Limb (tissue), 2 donors: ENCODE measurements around the gene CADM2.
A peak's percentile ranks its signal among the peaks of the same experiment; 100 is the strongest.
"Not testable (repeated sequence)": the region's sequence is repeated elsewhere in the genome, so short reads cannot be mapped to it uniquely, and the experiment has no call there.

Source experiments
- DNase-seq, 2 donors: peaks; one replicate each; pipeline ENCODE4 v3.0.0-alpha.2; 2016; ENCODE audit errors: extremely low spot score in 2 of 2

The CADM2 gene

GRCh38 chr3:85922374-85922773 is 963.6 kb downstream of the CADM2 start:
- DNase-seq: no peak

- DNase-seq: no peak
Observed at GRCh38 chr3:85930718-85931117, 971.9 kb downstream of the CADM2 start.

DNA sequence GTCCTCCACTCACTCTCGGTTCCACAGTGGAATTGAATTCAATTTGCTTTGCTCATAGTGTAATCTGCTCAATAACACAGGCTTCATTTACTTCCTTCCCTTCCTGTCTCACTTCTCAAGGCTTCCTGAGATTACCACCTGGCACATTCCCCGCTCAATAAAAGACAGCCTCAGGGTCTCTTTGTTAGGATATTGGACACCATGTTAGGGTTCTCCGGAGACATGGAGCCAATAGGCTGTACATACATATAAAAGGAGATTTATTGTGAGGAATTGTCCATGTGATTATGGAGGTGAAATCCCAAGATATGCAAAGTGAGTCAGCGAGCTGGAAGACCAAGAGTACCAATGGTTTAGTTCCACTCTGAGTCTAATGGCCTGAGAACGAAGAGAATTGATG is 974.5 kb downstream of the CADM2 start:
- no peak for DNase-seq

DNA sequence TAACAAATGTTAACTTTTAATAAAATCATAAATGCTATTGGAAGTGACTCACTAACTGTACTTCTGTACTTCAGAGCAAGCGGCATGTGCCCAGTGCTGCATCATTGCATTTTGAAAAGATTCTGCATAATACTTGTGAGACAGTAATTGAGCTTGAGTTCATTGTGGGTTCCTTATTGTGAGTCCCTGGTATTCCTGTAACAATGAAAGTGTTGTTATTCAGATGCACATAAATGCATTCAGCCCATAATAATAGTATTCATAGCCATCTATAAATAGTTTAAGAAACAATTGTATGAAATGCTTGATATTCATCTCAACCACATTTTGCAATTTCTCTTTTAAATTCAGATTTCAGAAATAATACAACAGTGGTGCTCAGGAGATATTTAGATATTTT is 976.4 kb downstream of the CADM2 start:
- no peak for DNase-seq

GRCh38 chr3:85939074-85939482 is 980.3 kb downstream of the CADM2 start:
- peak; percentile 24 to 49 for DNase-seq

GRCh38 chr3:85950435-85950834 is 991.6 kb downstream of the CADM2 start:
- DNase-seq: no peak

DNA sequence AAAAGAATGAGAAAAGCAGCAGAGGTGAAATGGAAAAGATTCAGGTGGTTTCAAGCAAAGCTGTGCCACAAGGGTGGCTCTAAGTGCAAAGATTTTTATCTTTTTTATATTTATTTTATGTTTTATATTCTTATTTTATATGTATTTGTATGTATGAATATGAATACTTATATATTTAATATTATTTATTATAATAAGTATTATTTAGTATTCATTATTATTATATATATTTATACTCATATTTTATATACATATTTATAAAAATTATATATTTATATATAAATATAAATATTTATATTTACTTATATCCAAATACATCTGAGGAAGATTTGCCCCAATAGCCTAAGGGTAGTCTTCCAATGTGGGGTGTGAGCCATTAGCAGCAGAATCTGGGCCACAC is 1002.0 kb downstream of the CADM2 start:
- DNase-seq: no peak

GRCh38 chr3:85977615-85978338 is 1019.0 kb downstream of the CADM2 start:
- DNase-seq: no peak

DNA sequence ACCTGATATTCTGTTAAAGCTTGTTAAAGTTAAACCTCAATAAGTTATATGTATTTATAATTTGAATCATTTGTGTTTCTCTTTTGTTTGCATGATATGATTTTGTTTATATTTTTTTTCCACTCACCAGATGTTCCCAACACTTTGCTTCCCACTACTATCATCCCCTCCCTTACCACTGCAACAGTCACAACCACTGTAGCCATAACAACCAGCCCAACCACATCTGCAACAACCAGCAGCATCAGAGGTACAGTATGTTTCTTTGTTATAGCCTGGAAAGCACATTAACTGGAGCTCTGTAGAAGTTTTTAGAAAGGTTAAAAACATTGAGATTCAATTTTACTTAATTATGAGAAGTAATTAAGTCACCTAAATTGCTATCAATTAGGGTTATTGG is 1020.2 kb downstream of the CADM2 start:
- DNase-seq: no peak

DNA sequence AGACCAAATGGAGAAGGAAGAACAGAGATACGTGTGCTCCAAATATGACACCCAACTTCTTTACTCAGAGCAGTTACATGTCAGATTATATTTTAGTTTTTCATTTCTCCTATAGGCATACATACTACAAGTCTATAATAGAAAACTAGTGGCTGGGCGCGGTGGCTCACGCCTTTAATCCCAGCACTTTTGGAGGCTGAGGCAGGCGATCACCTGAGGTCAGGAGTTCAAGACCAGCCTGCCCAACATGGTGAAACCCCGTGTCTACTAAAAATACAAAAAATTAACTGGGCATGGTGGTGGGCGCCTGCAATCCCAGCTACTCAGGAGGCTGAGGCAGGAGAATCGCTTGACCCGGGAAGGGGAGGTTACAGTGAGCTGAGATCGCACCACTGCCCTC is 1030.8 kb downstream of the CADM2 start:
- not testable (repeated sequence) for DNase-seq

- no peak for DNase-seq
Observed at GRCh38 chr3:86029590-86029989, 1070.8 kb downstream of the CADM2 start.

- DNase-seq: no peak
Observed at GRCh38 chr3:86037916-86038315, 1079.1 kb downstream of the CADM2 start.

- DNase-seq: no peak
Observed at GRCh38 chr3:86046436-86047136, 1087.8 kb downstream of the CADM2 start.

DNA sequence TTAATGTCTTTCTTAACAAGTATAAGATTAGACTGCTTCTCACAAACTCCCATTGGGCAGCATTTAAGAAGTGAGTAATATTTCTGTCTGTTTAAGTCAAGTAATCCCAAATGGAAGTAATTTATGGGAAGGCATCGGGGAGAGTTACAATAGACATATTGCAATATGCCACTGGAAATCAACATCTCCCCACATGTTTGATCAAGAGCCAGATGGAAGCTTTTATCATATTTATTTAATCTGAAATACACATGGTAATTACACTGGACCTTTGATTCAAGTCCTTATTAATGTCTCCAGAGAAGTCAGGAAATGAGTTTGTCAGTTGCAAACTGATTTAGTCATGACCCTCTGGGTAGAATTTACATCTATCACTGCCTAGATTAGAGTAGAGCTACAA is 1088.4 kb downstream of the CADM2 start:
- no peak for DNase-seq

- no peak for DNase-seq
Observed at GRCh38 chr3:86051058-86051457, 1092.3 kb downstream of the CADM2 start.

GRCh38 chr3:86056032-86056431 is 1097.2 kb downstream of the CADM2 start:
- no peak for DNase-seq

DNA sequence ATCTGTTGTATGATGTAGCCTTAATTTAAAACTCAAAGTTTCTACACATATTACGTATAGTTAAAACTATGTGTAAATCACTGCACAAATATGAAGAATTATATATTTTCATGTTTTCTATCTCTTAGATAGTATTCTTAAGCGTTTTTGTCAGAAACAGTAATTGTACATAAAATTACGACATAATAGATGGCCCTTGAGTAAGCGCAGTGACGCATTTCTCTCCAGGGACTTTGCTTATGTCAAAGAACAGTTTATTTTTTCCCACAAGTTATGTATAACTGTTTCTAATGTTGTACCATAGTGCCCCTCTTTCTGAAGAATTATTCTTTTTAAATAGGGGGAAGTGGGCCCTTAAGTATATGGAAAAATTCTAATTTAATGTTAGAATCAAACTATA is 1098.2 kb downstream of the CADM2 start:
- no peak for DNase-seq

GRCh38 chr3:86073799-86074198 is 1115.0 kb downstream of the CADM2 start:
- DNase-seq: no peak

DNA sequence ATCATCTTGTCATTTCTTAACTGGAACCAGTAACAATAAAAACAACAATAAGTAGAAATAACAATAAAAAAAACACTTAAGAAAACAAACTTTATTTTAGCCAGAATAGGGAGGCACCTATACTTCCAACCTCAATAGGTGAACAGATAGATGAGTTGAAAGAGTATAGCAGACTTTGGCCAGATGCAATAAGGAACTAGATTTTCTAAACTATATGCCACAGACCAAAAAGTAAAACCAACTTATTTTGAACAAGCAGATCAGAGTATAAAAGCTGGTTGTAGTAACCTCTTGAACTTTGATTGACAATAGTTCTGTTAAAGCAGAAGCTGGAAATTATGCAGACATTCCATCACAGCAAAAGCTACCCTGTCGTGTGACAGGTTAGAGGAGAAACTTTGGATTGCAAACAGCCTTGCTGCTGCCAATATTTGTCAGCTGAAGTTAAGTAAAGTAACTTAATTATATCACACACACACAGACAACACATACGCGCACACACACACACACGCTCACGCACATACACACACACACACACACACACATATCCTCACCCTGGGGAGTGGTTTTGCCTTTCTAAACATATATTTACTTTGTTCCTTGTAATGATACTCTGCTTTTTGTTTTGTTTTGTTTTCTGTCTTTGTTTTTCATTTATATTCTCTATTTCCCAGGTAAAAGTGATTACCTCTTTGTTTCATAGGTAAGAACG is 1128.5 kb downstream of the CADM2 start:
- no peak for DNase-seq

GRCh38 chr3:86104154-86104553 is 1145.4 kb downstream of the CADM2 start:
- DNase-seq: no peak

DNA sequence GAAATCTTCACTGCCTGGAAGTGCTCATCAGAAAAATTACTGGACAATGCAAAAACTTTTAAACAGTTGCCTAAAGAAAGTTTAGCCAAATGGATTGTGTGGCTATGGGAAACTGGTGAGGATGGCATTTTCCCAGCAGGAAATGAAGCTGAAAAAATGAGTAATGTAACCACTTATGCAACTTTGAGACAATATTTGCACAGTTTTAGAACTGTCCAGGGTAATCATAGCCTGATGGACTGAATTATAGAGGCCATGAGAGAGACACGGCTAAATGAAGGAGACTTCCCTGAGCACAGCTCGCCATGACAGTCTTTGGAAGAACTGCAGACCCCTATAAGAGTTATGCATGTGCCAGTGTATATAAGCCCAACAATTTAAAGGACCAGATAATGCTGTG is 1150.6 kb downstream of the CADM2 start:
- no peak for DNase-seq
